Measurements from ENCODE around the gene ST3GAL6.

DNA sequence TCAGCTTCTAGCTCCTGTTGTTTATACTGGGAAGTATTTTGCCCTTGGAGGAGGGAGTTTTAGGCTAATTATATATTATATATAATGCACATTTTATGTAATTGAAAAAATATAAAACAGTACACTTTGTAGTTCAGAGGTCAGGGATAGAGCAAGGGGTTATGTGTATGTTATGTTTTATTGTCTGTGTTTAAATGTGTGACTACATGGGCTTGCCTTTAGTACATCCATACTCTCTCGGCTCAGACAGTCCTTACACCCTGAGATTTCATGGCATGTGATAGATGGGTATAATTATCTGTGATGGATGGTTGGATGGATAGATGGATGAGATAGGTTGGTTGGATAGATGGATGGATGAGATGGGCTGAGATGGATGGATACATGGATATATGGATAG is 17.4 kb upstream of the ST3GAL6 start:
- TF ChIP-seq, protein P1, sequence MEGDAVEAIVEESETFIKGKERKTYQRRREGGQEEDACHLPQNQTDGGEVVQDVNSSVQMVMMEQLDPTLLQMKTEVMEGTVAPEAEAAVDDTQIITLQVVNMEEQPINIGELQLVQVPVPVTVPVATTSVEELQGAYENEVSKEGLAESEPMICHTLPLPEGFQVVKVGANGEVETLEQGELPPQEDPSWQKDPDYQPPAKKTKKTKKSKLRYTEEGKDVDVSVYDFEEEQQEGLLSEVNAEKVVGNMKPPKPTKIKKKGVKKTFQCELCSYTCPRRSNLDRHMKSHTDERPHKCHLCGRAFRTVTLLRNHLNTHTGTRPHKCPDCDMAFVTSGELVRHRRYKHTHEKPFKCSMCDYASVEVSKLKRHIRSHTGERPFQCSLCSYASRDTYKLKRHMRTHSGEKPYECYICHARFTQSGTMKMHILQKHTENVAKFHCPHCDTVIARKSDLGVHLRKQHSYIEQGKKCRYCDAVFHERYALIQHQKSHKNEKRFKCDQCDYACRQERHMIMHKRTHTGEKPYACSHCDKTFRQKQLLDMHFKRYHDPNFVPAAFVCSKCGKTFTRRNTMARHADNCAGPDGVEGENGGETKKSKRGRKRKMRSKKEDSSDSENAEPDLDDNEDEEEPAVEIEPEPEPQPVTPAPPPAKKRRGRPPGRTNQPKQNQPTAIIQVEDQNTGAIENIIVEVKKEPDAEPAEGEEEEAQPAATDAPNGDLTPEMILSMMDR (IDR thresholded peaks at IDR 0.05), result no peak
- no peak for TF ChIP-seq POLR2A (IDR thresholded peaks at IDR 0.05)

Data from Peyer's patch (tissue), 4 donors.